ENCODE data around the gene RAD50.
"Not testable (repeated sequence)": the region's sequence is repeated elsewhere in the genome, so short reads cannot be mapped to it uniquely, and the experiment has no call there.

RAD50 gene

DNA sequence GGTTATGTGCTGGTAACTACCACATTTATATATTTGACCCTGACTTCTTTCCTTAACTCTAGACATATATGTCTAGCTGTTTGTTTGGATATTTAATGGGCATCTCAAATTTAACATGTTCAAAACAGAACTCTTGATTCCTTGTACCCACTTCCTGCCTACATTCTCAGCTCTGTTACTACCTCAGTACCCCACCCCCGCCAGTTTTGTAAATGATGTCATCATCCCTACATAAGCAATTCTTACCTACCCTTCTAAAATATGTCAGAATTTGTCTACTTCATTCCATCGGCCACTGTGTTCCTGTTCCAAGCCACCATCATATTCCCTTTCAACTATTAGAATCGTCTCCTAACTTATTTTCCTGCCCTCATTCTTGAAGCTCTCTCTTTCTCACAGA is 4.8 kb downstream of the RAD50 start:
- no peak overlapping the region for H3K4me3 ChIP-seq (ENCODE audit: low read depth, low read length)
- TF ChIP-seq, protein P1, sequence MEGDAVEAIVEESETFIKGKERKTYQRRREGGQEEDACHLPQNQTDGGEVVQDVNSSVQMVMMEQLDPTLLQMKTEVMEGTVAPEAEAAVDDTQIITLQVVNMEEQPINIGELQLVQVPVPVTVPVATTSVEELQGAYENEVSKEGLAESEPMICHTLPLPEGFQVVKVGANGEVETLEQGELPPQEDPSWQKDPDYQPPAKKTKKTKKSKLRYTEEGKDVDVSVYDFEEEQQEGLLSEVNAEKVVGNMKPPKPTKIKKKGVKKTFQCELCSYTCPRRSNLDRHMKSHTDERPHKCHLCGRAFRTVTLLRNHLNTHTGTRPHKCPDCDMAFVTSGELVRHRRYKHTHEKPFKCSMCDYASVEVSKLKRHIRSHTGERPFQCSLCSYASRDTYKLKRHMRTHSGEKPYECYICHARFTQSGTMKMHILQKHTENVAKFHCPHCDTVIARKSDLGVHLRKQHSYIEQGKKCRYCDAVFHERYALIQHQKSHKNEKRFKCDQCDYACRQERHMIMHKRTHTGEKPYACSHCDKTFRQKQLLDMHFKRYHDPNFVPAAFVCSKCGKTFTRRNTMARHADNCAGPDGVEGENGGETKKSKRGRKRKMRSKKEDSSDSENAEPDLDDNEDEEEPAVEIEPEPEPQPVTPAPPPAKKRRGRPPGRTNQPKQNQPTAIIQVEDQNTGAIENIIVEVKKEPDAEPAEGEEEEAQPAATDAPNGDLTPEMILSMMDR (IDR thresholded peaks at IDR 0.05; ENCODE audit: low read depth, low read length): no peak

- H3K4me3 ChIP-seq (ENCODE audit: low read depth, low read length): not testable (repeated sequence)
Observed at GRCh38 chr5:132564555-132564954, 7.8 kb downstream of the RAD50 start.

DNA sequence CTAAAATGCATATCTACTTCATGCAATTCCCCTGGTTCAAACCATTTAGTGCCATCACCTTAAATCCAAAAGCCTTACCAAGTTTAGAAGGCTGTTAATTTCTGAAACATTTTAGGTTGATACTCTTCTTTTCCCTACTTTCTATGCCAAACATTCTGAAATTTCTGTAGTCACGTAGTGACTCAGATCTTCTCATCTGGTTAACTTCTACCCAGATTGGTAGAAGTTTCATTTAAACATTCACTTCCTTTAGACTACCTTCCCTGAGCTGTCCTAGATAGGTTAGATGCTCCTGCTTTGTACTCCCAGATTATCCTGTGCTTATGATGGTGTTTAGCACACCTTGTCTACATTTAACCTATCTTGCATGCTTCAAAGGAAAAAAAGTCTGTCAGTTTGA is 9.9 kb downstream of the RAD50 start:
- no peak overlapping the region for H3K4me3 ChIP-seq (ENCODE audit: low read depth, low read length)

GRCh38 chr5:132576123-132576522 is 19.3 kb downstream of the RAD50 start:
- no peak overlapping the region for H3K4me3 ChIP-seq (ENCODE audit: low read depth, low read length)
- TF ChIP-seq, protein P1 (IDR thresholded peaks at IDR 0.05; ENCODE audit: low read depth, low read length): no peak

More for the DNA sequence above, 9.9 kb downstream of the RAD50 start:
- TF ChIP-seq, protein P1 (IDR thresholded peaks at IDR 0.05; ENCODE audit: low read depth, low read length): no peak

DNA sequence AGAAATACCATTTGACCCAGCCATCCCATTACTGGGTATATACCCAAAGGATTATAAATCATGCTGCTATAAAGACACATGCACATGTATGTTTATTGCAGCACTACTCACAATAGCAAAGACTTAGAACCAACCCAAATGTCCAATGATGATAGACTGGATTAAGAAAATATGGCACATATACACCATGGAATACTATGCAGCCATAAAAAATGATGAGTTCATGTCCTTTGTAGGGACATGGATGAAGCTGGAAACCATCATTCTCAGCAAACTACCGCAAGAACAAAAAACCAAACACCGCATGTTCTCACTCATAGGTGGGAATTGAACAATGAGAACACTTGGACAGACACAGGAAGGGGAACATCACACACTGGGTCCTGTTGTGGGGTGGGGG is 27.8 kb downstream of the RAD50 start:
- H3K4me3 ChIP-seq (ENCODE audit: low read depth, low read length): not testable (repeated sequence)

DNA sequence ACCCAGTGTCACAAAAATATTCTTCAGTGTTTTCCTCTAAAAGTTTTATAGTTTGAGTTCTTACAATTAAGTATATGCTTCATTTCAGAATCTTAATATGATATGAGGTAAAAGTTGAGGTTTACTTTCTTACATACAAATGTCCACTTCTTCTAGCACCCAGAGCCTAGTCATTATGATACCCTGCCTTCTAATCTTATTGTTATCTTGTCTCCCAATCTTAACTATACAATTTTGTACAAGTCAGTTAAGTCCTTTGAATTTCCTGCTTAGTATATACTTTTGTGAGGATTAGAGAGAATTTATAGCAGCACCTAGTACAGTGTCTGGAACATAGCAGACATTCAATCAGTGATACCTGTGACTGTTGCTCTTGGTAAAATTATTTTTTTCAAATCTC is 29.3 kb downstream of the RAD50 start:
- TF ChIP-seq, protein P1 (IDR thresholded peaks at IDR 0.05; ENCODE audit: low read depth, low read length): no peak
- H3K4me3 ChIP-seq (ENCODE audit: low read depth, low read length): no peak overlapping the region

- H3K4me3 ChIP-seq (ENCODE audit: low read depth, low read length): no peak overlapping the region
- TF ChIP-seq, protein P1 (IDR thresholded peaks at IDR 0.05; ENCODE audit: low read depth, low read length): no peak
Observed at GRCh38 chr5:132589467-132589866, 32.7 kb downstream of the RAD50 start.

DNA sequence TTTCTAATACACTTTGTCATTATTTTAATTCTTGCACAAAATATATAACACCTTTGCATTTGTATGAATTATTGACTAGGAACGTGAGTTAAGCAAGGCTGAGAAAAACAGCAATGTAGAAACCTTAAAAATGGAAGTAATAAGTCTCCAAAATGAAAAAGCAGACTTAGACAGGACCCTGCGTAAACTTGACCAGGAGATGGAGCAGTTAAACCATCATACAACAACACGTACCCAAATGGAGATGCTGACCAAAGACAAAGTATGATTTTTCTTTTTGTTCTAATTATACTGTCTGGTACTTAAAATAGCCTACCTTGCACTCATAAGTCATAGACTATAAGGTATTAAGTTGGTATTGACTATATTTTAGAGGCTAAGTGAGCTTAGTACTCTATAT is 34.4 kb downstream of the RAD50 start:
- TF ChIP-seq, protein P1 (IDR thresholded peaks at IDR 0.05; ENCODE audit: low read depth, low read length): no peak; the same call in 1 of the 2 replicates
- no peak overlapping the region for H3K4me3 ChIP-seq (ENCODE audit: low read depth, low read length)

Measured in WI38 (cell line).